GM21576 (cell line): ENCODE measurements around the gene VSIG1.

Source experiments
- ATAC-seq: cut with Tn5 transposase; IDR thresholded peaks from one replicate; pipeline ENCODE4 v1.9.1; 2021; ENCODE audit warnings: mild to moderate bottlenecking, moderate library complexity; ENCODE audit not compliant: unreplicated experiment

Gene VSIG1

GRCh38 chrX:108064001-108064400, 19.1 kb downstream of the VSIG1 start:
- no peak for ATAC-seq

- no peak for ATAC-seq
Observed at GRCh38 chrX:108064613-108065012, 19.7 kb downstream of the VSIG1 start.

GRCh38 chrX:108068121-108068520, 23.3 kb downstream of the VSIG1 start:
- no peak for ATAC-seq

- no peak for ATAC-seq
Observed at GRCh38 chrX:108070891-108071290, 26.0 kb downstream of the VSIG1 start.

GRCh38 chrX:108071578-108071977, 26.7 kb downstream of the VSIG1 start:
- ATAC-seq: no peak

- ATAC-seq: no peak
Observed at GRCh38 chrX:108072746-108073145, 27.9 kb downstream of the VSIG1 start.

- no peak for ATAC-seq
Observed at GRCh38 chrX:108081110-108081509, 36.2 kb downstream of the VSIG1 start.

- no peak for ATAC-seq
Observed at GRCh38 chrX:108087792-108088191, 42.9 kb downstream of the VSIG1 start.

GRCh38 chrX:108088511-108088910, 43.6 kb downstream of the VSIG1 start:
- no peak for ATAC-seq

GRCh38 chrX:108090491-108091263, 45.8 kb downstream of the VSIG1 start:
- no peak for ATAC-seq

GRCh38 chrX:108091264-108091877, 46.5 kb downstream of the VSIG1 start, which contains the start of the genes ATG4A and PSMD10:
ATG4A (plus strand) TSS chrX:108091778; CDS start chrX:108091827, 49 bp downstream.
PSMD10 (minus strand) TSS chrX:108091542; CDS start chrX:108091520, 22 bp downstream.
- ATAC-seq: peak; percentile 97

- ATAC-seq: peak; percentile 41
Observed at GRCh38 chrX:108091878-108092291, 47.0 kb downstream of the VSIG1 start.

GRCh38 chrX:108097380-108097779, 52.5 kb downstream of the VSIG1 start:
- ATAC-seq: no peak

GRCh38 chrX:108105473-108105872, 60.6 kb downstream of the VSIG1 start:
- no peak for ATAC-seq

GRCh38 chrX:108114541-108114940, 69.7 kb downstream of the VSIG1 start:
- no peak for ATAC-seq

- ATAC-seq: no peak
Observed at GRCh38 chrX:108117988-108118387, 73.1 kb downstream of the VSIG1 start.

- no peak for ATAC-seq
Observed at GRCh38 chrX:108121291-108121690, 76.4 kb downstream of the VSIG1 start.

GRCh38 chrX:108122748-108123147, 77.9 kb downstream of the VSIG1 start:
- no peak for ATAC-seq

- no peak for ATAC-seq
Observed at GRCh38 chrX:108123591-108124366, 78.9 kb downstream of the VSIG1 start.

GRCh38 chrX:108126661-108127060, 81.8 kb downstream of the VSIG1 start:
- no peak for ATAC-seq

- ATAC-seq: no peak
Observed at GRCh38 chrX:108127152-108127551, 82.3 kb downstream of the VSIG1 start.
